HCT116 (cell line): Measurements from ENCODE around the gene FCMR. TPM values are rescaled to one million over a fixed set of nuclear protein-coding genes. Genes with fewer than 3 reads are reported as not detected.

Source experiments
- ATAC-seq: fragments of 200-7000 bp; cut with Tn5 transposase; 2 replicates; pipeline ENCODE4 v1.9.1; 2020; ENCODE audit warnings: mild to moderate bottlenecking, moderate library complexity
- BruUV-seq: library from RNA; stranded (reverse); fragments of 400-500 nt; replicated peaks from 2 replicates; lab custom pipeline; 2021; lab: Mats Ljungman, UMichigan
- CTCF ChIA-PET: fragments of 300-600 bp; sonication (Branson Sonifier 250); formaldehyde crosslinking; loops from one replicate; lab custom pipeline; 2021; ENCODE audit warnings: antibody characterized with exemption; lab: Charles Lee
- POLR2A ChIA-PET: fragments of 300-600, 350-600 bp; sonication (Branson Sonifier 250); formaldehyde crosslinking; loops from one replicate; lab custom pipeline; 2021; ENCODE audit warnings: antibody characterized with exemption; lab: Charles Lee
- RAD21 ChIA-PET, 2 experiments: fragments of 300-600 bp; sonication (Branson Sonifier 250); formaldehyde crosslinking; loops; one replicate each; lab custom pipeline; 2023; ENCODE audit warnings: low total read pairs in 2 of 2; ENCODE audit not compliant: uncharacterized antibody in 2 of 2, unreplicated experiment in 2 of 2, low non-redundant PET in 1 of 2; lab: Charles Lee
- DNase-seq: peaks from one replicate; pipeline ENCODE4 v3.0.0-alpha.2; 2010; ENCODE audit warnings: low read depth, low spot score
- H2AFZ ChIP-seq: fragments of 200-600 bp; shearing (Covaris generic), sonication (generic); 2 replicates; pipeline ENCODE4 v1.6.1; 2017; ENCODE audit warnings: low read depth, mixed run types, mixed read lengths, antibody characterized with exemption, low read length; ENCODE audit not compliant: poor library complexity, severe bottlenecking
- H3K27ac ChIP-seq: 2 replicates; pipeline ENCODE4 v1.5.1; 2012; ENCODE audit warnings: low read depth, low read length
- H3K27me3 ChIP-seq: fragments of 200-600 bp; sonication (generic); 2 replicates; pipeline ENCODE4 v1.6.1; 2016; ENCODE audit warnings: mixed run types, low read length, mixed read lengths; ENCODE audit not compliant: insufficient read depth
- H3K36me3 ChIP-seq, 2 experiments: fragments of 200-500 bp in 1 of 2; fragments of 200-600 bp in 1 of 2; sonication (Bioruptor generic) in 1 of 2; sonication (generic) in 1 of 2; 2 replicates each; pipeline versions ENCODE4 v1.5.1 to v1.6.1; 2014 to 2016; ENCODE audit warnings: low read length in 2 of 2, inconsistent platforms in 1 of 2, mixed read lengths in 1 of 2, mixed run types in 1 of 2; ENCODE audit not compliant: insufficient read depth in 2 of 2, control insufficient read depth in 1 of 2
- H3K4me1 ChIP-seq, 2 experiments: fragments of 200-600 bp in 1 of 2; sonication (generic) in 1 of 2; 2 replicates each; pipeline versions ENCODE4 v1.5.1 to v1.6.1; 2012 to 2017; ENCODE audit warnings: low read length in 2 of 2, inconsistent platforms in 1 of 2, mild to moderate bottlenecking in 1 of 2, mixed read lengths in 1 of 2, mixed run types in 1 of 2, moderate library complexity in 1 of 2; ENCODE audit not compliant: insufficient read depth in 2 of 2, control insufficient read depth in 1 of 2
- H3K4me2 ChIP-seq: fragments of 200-600 bp; sonication (generic); 2 replicates; pipeline ENCODE4 v1.6.1; 2017; ENCODE audit warnings: mixed run types, low read length, mixed read lengths
- H3K4me3 ChIP-seq, 2 experiments: fragments of 200-600 bp in 1 of 2; sonication (generic) in 1 of 2; replicated peaks in 1 of 2; 2 replicates each; pipeline ENCODE4 v1.5.1; 2011 to 2016; ENCODE audit warnings: low read length in 2 of 2, control low read depth in 1 of 2, low read depth in 1 of 2, mild to moderate bottlenecking in 1 of 2, mixed read lengths in 1 of 2, mixed run types in 1 of 2
- H3K79me2 ChIP-seq: fragments of 200-600 bp; sonication (generic); 2 replicates; pipeline ENCODE4 v1.6.1; 2017; ENCODE audit warnings: mild to moderate bottlenecking, mixed run types, low read length, moderate library complexity, mixed read lengths; ENCODE audit not compliant: insufficient read depth
- H3K9ac ChIP-seq: fragments of 200-600 bp; sonication (generic); 2 replicates; pipeline ENCODE4 v1.6.1; 2016; ENCODE audit warnings: low read length, mixed read lengths
- H3K9me2 ChIP-seq: fragments of 200-600 bp; sonication (generic), shearing (Covaris generic); 2 replicates; pipeline ENCODE4 v1.6.1; 2017; ENCODE audit warnings: mixed run types, mild to moderate bottlenecking, moderate library complexity; ENCODE audit not compliant: insufficient read depth
- H3K9me3 ChIP-seq, 2 experiments: fragments of 200-500 bp in 1 of 2; fragments of 200-600 bp in 1 of 2; sonication (Bioruptor generic) in 1 of 2; sonication (generic) in 1 of 2; 2 replicates each; pipeline ENCODE4 v1.6.1; 2014 to 2017; ENCODE audit warnings: low read length in 2 of 2, mixed read lengths in 2 of 2, inconsistent platforms in 1 of 2, low read depth in 1 of 2, mild to moderate bottlenecking in 1 of 2, mixed run types in 1 of 2, moderate library complexity in 1 of 2; ENCODE audit not compliant: control insufficient read depth in 1 of 2, insufficient read depth in 1 of 2
- H4K20me1 ChIP-seq: fragments of 200-600 bp; sonication (generic), shearing (Covaris generic); 2 replicates; pipeline ENCODE4 v1.6.1; 2017; ENCODE audit warnings: mixed run types, mild to moderate bottlenecking, moderate library complexity; ENCODE audit not compliant: insufficient read depth
- CBX3 ChIP-seq: IDR thresholded peaks from 2 replicates; pipeline ENCODE4 v1.6.1; 2012; ENCODE audit warnings: low read depth
- CEBPB ChIP-seq: IDR thresholded peaks from 2 replicates; pipeline ENCODE4 v1.6.1; 2012; ENCODE audit warnings: low read depth
- ELF1 ChIP-seq: IDR thresholded peaks from 2 replicates; pipeline ENCODE4 v1.6.1; 2012; ENCODE audit warnings: low read depth, borderline replicate concordance
- EZH2 ChIP-seq: fragments of 200-600 bp; sonication (generic); IDR thresholded peaks from 2 replicates; pipeline ENCODE4 v1.6.1; 2017; ENCODE audit warnings: antibody characterized with exemption, mixed run types
- POLR2AphosphoS5 ChIP-seq: IDR thresholded peaks from 2 replicates; pipeline ENCODE4 v1.6.1; 2011; ENCODE audit warnings: mild to moderate bottlenecking, low read depth, low read length, moderate library complexity
- SRF ChIP-seq: IDR thresholded peaks from 2 replicates; pipeline ENCODE4 v1.6.1; 2012; ENCODE audit warnings: low read depth
- intact Hi-C: fragments of 100-400 bp; cut with micrococcal nuclease; formaldehyde crosslinking; loops from 2 replicates; pipeline ENCODE4 v1.10.0; 2022
- total RNA-seq: library from RNA; stranded (reverse); gene quantifications from one replicate; pipeline ENCODE4 v1.2.1, GENCODE V29; 2021; ENCODE audit not compliant: unreplicated experiment
- TF ChIP-seq, protein P1 (sequence below): IDR thresholded peaks from 2 replicates; pipeline ENCODE4 v1.6.1; 2011; ENCODE audit warnings: mild to moderate bottlenecking, low read length, moderate library complexity; ENCODE audit not compliant: insufficient replicate concordance; ENCODE audit errors: extremely low read depth
- TF ChIP-seq, protein P2 (sequence below): IDR thresholded peaks from 2 replicates; pipeline ENCODE4 v1.6.1; 2012

Gene FCMR
- total RNA-seq, 1 experiment from 2014 or later, result 0.61 TPM

DNA sequence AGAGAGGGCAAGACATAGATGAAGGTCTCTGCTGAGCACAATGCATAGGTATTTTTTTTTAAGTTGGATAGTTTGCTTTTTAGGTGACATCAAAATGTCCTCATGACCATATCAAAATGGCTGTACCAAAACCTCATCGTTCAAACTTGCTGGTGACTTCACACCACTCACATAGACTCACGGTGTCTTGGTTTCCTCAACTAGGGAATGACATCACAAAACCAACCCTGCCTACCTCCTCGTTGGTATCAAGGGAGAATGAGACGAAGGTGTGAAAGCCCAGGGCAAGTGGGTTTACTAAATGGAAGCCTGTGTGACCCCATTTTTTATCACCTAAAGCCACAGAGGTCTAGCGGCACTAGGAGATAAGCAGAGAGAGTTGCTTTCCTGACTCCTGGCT is 23.0 kb upstream of the FCMR start:
- POLR2A ChIA-PET, result no interaction called here
- H3K4me2 ChIP-seq, result no peak overlapping the region
- no peak for TF ChIP-seq EZH2
- TF ChIP-seq CBX3, result no peak
- TF ChIP-seq, protein P1, sequence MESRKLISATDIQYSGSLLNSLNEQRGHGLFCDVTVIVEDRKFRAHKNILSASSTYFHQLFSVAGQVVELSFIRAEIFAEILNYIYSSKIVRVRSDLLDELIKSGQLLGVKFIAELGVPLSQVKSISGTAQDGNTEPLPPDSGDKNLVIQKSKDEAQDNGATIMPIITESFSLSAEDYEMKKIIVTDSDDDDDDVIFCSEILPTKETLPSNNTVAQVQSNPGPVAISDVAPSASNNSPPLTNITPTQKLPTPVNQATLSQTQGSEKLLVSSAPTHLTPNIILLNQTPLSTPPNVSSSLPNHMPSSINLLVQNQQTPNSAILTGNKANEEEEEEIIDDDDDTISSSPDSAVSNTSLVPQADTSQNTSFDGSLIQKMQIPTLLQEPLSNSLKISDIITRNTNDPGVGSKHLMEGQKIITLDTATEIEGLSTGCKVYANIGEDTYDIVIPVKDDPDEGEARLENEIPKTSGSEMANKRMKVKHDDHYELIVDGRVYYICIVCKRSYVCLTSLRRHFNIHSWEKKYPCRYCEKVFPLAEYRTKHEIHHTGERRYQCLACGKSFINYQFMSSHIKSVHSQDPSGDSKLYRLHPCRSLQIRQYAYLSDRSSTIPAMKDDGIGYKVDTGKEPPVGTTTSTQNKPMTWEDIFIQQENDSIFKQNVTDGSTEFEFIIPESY, result no peak
- no peak for TF ChIP-seq SRF
- no peak for TF ChIP-seq ELF1
- TF ChIP-seq POLR2AphosphoS5, result no peak
- TF ChIP-seq, protein P2, sequence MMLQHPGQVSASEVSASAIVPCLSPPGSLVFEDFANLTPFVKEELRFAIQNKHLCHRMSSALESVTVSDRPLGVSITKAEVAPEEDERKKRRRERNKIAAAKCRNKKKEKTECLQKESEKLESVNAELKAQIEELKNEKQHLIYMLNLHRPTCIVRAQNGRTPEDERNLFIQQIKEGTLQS, result no peak
- no peak for TF ChIP-seq CEBPB
- no peaks in the 10 kb centered on the region for H3K9me3 ChIP-seq
- ATAC-seq (no peak), DNase-seq (no peak)
- no peak overlapping the region for H3K27ac ChIP-seq
- CTCF ChIA-PET, result interaction anchor here (2.6 kb wide), 1 partner anchor 9 kb away, joined by 14 read pairs; no protein-coding TSS in a partner anchor
- BruUV-seq, result no TSS peak
- no peak overlapping the region for H2AFZ ChIP-seq
- no peaks in the 10 kb centered on the region for H3K9me2 ChIP-seq
- no peak overlapping the region for H3K4me3 ChIP-seq
- intact Hi-C loops, result no loop called here
- RAD21 ChIA-PET, result no interaction called here
- no peaks in the 10 kb centered on the region for H3K36me3 ChIP-seq
- H4K20me1 ChIP-seq, result no peaks in the 10 kb centered on the region
- no peaks in the 10 kb centered on the region for H3K79me2 ChIP-seq
- peaks cover 11% of the 10 kb centered on the region; the same call in 1 of the 2 replicates for H3K27me3 ChIP-seq
- H3K9ac ChIP-seq, result no peak overlapping the region
- H3K4me1 ChIP-seq, result no peaks in the 10 kb centered on the region
